ENCODE measurements around the gene GNAS-AS1.

- TF ChIP-seq EP300 (IDR thresholded peaks at IDR 0.05) = no peak
- TF ChIP-seq, protein P1, sequence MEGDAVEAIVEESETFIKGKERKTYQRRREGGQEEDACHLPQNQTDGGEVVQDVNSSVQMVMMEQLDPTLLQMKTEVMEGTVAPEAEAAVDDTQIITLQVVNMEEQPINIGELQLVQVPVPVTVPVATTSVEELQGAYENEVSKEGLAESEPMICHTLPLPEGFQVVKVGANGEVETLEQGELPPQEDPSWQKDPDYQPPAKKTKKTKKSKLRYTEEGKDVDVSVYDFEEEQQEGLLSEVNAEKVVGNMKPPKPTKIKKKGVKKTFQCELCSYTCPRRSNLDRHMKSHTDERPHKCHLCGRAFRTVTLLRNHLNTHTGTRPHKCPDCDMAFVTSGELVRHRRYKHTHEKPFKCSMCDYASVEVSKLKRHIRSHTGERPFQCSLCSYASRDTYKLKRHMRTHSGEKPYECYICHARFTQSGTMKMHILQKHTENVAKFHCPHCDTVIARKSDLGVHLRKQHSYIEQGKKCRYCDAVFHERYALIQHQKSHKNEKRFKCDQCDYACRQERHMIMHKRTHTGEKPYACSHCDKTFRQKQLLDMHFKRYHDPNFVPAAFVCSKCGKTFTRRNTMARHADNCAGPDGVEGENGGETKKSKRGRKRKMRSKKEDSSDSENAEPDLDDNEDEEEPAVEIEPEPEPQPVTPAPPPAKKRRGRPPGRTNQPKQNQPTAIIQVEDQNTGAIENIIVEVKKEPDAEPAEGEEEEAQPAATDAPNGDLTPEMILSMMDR (IDR thresholded peaks at IDR 0.05) = no peak
Observed at GRCh38 chr20:58880441-58880840, 29.7 kb upstream of the GNAS-AS1 start.
